K562 (cell line): ENCODE measurements around the gene DEGS1.

ENCODE experiments used
- JUNB ChIP-seq: fragments of 450-650 bp; formaldehyde crosslinking; conservative IDR thresholded peaks from 2 replicates; pipeline ENCODE4 v1.4.0; 2020; ENCODE audit warnings: mild to moderate bottlenecking
- YY1 ChIP-seq, 3 experiments: IDR thresholded peaks; 2 replicates each; pipeline ENCODE4 v1.6.1; 2011; ENCODE audit warnings: low read length in 2 of 3, mild to moderate bottlenecking in 2 of 3, moderate library complexity in 2 of 3, borderline replicate concordance in 1 of 3, control low read depth in 1 of 3, low read depth in 1 of 3; ENCODE audit not compliant: insufficient read depth in 3 of 3, insufficient replicate concordance in 2 of 3, control insufficient read depth in 1 of 3, insufficient read length in 1 of 3; ENCODE audit errors: extremely low read depth in 1 of 3
- ZFX ChIP-seq: sonication (generic); formaldehyde crosslinking; IDR thresholded peaks from 2 replicates; pipeline ENCODE4 v1.8.0; 2022; ENCODE audit warnings: mild to moderate bottlenecking, missing genetic modification reagents, moderate library complexity
- ZNF282 ChIP-seq: sonication (generic); formaldehyde crosslinking; IDR thresholded peaks from 2 replicates; pipeline ENCODE4 v1.8.1; 2023; ENCODE audit warnings: missing genetic modification reagents
- TF ChIP-seq, protein P1 (sequence below): fragments of 250-450 bp; sonication (Bioruptor Pico); IDR thresholded peaks from 2 replicates; pipeline ENCODE4 v1.6.1; 2021; ENCODE audit warnings: mild to moderate bottlenecking

- TF ChIP-seq YY1 (IDR thresholded peaks at IDR 0.05; ENCODE audit: borderline replicate concordance in 1 of 3, control insufficient read depth in 1 of 3, extremely low read depth in 1 of 3, insufficient read depth in 3 of 3, insufficient read length in 1 of 3, insufficient replicate concordance in 2 of 3, low read depth in 1 of 3, low read length in 2 of 3) (no peak), ZFX (CRISPR knock-in tag) (no peak), ZNF282 (CRISPR knock-in tag) (no peak), JUNB (no peak)
- TF ChIP-seq, protein P1, sequence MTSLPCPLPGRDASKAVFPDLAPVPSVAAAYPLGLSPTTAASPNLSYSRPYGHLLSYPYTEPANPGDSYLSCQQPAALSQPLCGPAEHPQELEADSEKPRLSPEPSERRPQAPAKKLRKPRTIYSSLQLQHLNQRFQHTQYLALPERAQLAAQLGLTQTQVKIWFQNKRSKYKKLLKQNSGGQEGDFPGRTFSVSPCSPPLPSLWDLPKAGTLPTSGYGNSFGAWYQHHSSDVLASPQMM (CRISPR knock-in tag): no peak
Measured at GRCh38 chr1:224238756-224239155, 55.7 kb downstream of the DEGS1 start.
